Activated T-helper 1 cell treated with anti-CD3 and anti-CD28 coated beads, Interleukin-12 subunit alpha, Interleukin-12 subunit beta, Interleukin-2, Interleukin-4 antibody, amounts not matched to agents 30 ng/mL and 10 ng/mL and 1 ng/mL, durations not matched to agents 14 hours and 24 hours and 36 hours (primary cell): Measurements from ENCODE around the gene HS3ST2. TPM values are rescaled to one million over a fixed set of nuclear protein-coding genes. Genes with fewer than 3 reads are reported as not detected.
"Not testable (repeated sequence)": the region's sequence is repeated elsewhere in the genome, so short reads cannot be mapped to it uniquely, and the experiment has no call there.

ENCODE experiments used
- DNase-seq: peaks from one replicate; pipeline ENCODE4 v3.0.0; 2021; ENCODE audit warnings: low spot score
- H3K27ac Mint-ChIP-seq: one replicate; pipeline ENCODE4 v1.8.0; 2021; ENCODE audit warnings: mild to moderate bottlenecking, mixed read lengths
- H3K27me3 Mint-ChIP-seq: one replicate; pipeline ENCODE4 v1.8.0; 2022; ENCODE audit warnings: mild to moderate bottlenecking, moderate library complexity, mixed read lengths; ENCODE audit not compliant: insufficient read depth
- H3K36me3 Mint-ChIP-seq: one replicate; pipeline ENCODE4 v1.8.0; 2021; ENCODE audit warnings: low read depth, mixed read lengths
- H3K4me1 Mint-ChIP-seq: one replicate; pipeline ENCODE4 v1.8.0; 2021; ENCODE audit warnings: low read depth, mixed read lengths
- H3K4me3 Mint-ChIP-seq: one replicate; pipeline ENCODE4 v1.8.0; 2021; ENCODE audit warnings: mild to moderate bottlenecking, moderate library complexity, mixed read lengths
- H3K9me3 Mint-ChIP-seq: one replicate; pipeline ENCODE4 v1.8.0; 2021; ENCODE audit warnings: mixed read lengths
- intact Hi-C: fragments of 100-400 bp; cut with micrococcal nuclease; formaldehyde crosslinking; loops from one replicate; pipeline ENCODE4 v1.15.1; 2024
- total RNA-seq: library from RNA; stranded (reverse); gene quantifications from 2 replicates; pipeline ENCODE4 v1.2.3, GENCODE V29; 2022

Gene HS3ST2
- total RNA-seq, 1 donor from 2014 or later: not detected

- Mint-ChIP-seq H3K36me3 (no peaks in the 10 kb centered on the region), H3K9me3 (no peaks in the 10 kb centered on the region), H3K27me3 (peaks cover 12% of the 10 kb centered on the region), H3K27ac (no peak overlapping the region), H3K4me3 (no peak overlapping the region), H3K4me1 (no peaks in the 10 kb centered on the region)
- intact Hi-C loops: loop anchor here (1.0 kb wide), 1 partner anchor 50 kb away; no protein-coding TSS in a partner anchor
- DNase-seq: no peak
Observed at GRCh38 chr16:22898131-22898530, 84.2 kb downstream of the HS3ST2 start.

- Mint-ChIP-seq H3K27me3 (peaks cover 9% of the 10 kb centered on the region), H3K4me3 (no peak overlapping the region), H3K9me3 (no peaks in the 10 kb centered on the region), H3K36me3 (no peaks in the 10 kb centered on the region), H3K27ac (no peak overlapping the region), H3K4me1 (no peaks in the 10 kb centered on the region)
- intact Hi-C loops: loop anchor here (1.0 kb wide), 2 partner anchors 49 to 161 kb away; no protein-coding TSS in a partner anchor
- peak; percentile 32 for DNase-seq
Observed at GRCh38 chr16:22898874-22899348, 84.9 kb downstream of the HS3ST2 start.

- H3K27ac Mint-ChIP-seq, H3K4me1 Mint-ChIP-seq, H3K9me3 Mint-ChIP-seq, H3K36me3 Mint-ChIP-seq, DNase-seq, H3K4me3 Mint-ChIP-seq, H3K27me3 Mint-ChIP-seq: not testable (repeated sequence)
- intact Hi-C loops: loop anchor here (1.0 kb wide), 1 partner anchor 161 kb away; no protein-coding TSS in a partner anchor
Observed at GRCh38 chr16:22899567-22899966, 85.6 kb downstream of the HS3ST2 start.

- H3K36me3 Mint-ChIP-seq: no peaks in the 10 kb centered on the region
- H3K27me3 Mint-ChIP-seq: peaks cover 2% of the 10 kb centered on the region
- H3K9me3 Mint-ChIP-seq: no peaks in the 10 kb centered on the region
Observed at GRCh38 chr16:22900863-22901262, 86.9 kb downstream of the HS3ST2 start.

GRCh38 chr16:22901563-22901962, 87.6 kb downstream of the HS3ST2 start:
- no peak overlapping the region for H3K27ac Mint-ChIP-seq
- H3K9me3 Mint-ChIP-seq: no peaks in the 10 kb centered on the region
- intact Hi-C loops: no loop called here
- H3K4me1 Mint-ChIP-seq: no peaks in the 10 kb centered on the region
- peaks cover 2% of the 10 kb centered on the region for H3K27me3 Mint-ChIP-seq
- H3K4me3 Mint-ChIP-seq: no peak overlapping the region
- no peak for DNase-seq
- no peaks in the 10 kb centered on the region for H3K36me3 Mint-ChIP-seq

More at GRCh38 chr16:22900863-22901262, 86.9 kb downstream of the HS3ST2 start:
- Mint-ChIP-seq H3K4me1 (no peaks in the 10 kb centered on the region), H3K27ac (no peak overlapping the region), H3K4me3 (no peak overlapping the region)
- intact Hi-C loops: no loop called here
- DNase-seq: no peak

GRCh38 chr16:22903716-22904115, 89.8 kb downstream of the HS3ST2 start:
- no peak overlapping the region for H3K4me3 Mint-ChIP-seq
- H3K9me3 Mint-ChIP-seq: no peaks in the 10 kb centered on the region
- DNase-seq: no peak
- no peaks in the 10 kb centered on the region for H3K4me1 Mint-ChIP-seq
- peaks cover 2% of the 10 kb centered on the region for H3K27me3 Mint-ChIP-seq
- H3K36me3 Mint-ChIP-seq: no peaks in the 10 kb centered on the region
- no peak overlapping the region for H3K27ac Mint-ChIP-seq
- intact Hi-C loops: no loop called here

- Mint-ChIP-seq H3K4me1 (no peaks in the 10 kb centered on the region), H3K27ac (no peak overlapping the region), H3K4me3 (no peak overlapping the region), H3K9me3 (no peaks in the 10 kb centered on the region), H3K27me3 (peaks cover 2% of the 10 kb centered on the region), H3K36me3 (no peaks in the 10 kb centered on the region)
- intact Hi-C loops: no loop called here
- DNase-seq: no peak
Observed at GRCh38 chr16:22912654-22913053, 98.7 kb downstream of the HS3ST2 start.

GRCh38 chr16:22915003-22915402, 101.0 kb downstream of the HS3ST2 start:
- Mint-ChIP-seq H3K27ac (no peak overlapping the region), H3K27me3 (peaks cover 2% of the 10 kb centered on the region), H3K4me3 (no peak overlapping the region), H3K9me3 (no peaks in the 10 kb centered on the region), H3K36me3 (no peaks in the 10 kb centered on the region), H3K4me1 (no peaks in the 10 kb centered on the region)
- DNase-seq: no peak
- intact Hi-C loops: no loop called here

GRCh38 chr16:22923491-22923890, 109.5 kb downstream of the HS3ST2 start:
- H3K4me1 Mint-ChIP-seq: no peaks in the 10 kb centered on the region
- no peaks in the 10 kb centered on the region for H3K36me3 Mint-ChIP-seq
- no peak for DNase-seq
- no peaks in the 10 kb centered on the region for H3K9me3 Mint-ChIP-seq
- H3K27ac Mint-ChIP-seq: no peak overlapping the region
- peaks cover 15% of the 10 kb centered on the region for H3K27me3 Mint-ChIP-seq
- no peak overlapping the region for H3K4me3 Mint-ChIP-seq
- intact Hi-C loops: no loop called here

- Mint-ChIP-seq H3K36me3 (no peaks in the 10 kb centered on the region), H3K4me1 (no peaks in the 10 kb centered on the region), H3K27me3 (peaks cover 15% of the 10 kb centered on the region), H3K4me3 (no peak overlapping the region), H3K9me3 (no peaks in the 10 kb centered on the region), H3K27ac (no peak overlapping the region)
- DNase-seq: no peak
- intact Hi-C loops: no loop called here
Observed at GRCh38 chr16:22924492-22924891, 110.5 kb downstream of the HS3ST2 start.

- intact Hi-C loops: no loop called here
- no peak overlapping the region for H3K4me3 Mint-ChIP-seq
- H3K36me3 Mint-ChIP-seq: no peaks in the 10 kb centered on the region
- DNase-seq: no peak
- no peaks in the 10 kb centered on the region for H3K4me1 Mint-ChIP-seq
- H3K27ac Mint-ChIP-seq: no peak overlapping the region
- H3K9me3 Mint-ChIP-seq: no peaks in the 10 kb centered on the region
- H3K27me3 Mint-ChIP-seq: peaks cover 10% of the 10 kb centered on the region
Observed at GRCh38 chr16:22926105-22926751, 112.3 kb downstream of the HS3ST2 start.

GRCh38 chr16:22927306-22927705, 113.3 kb downstream of the HS3ST2 start:
- no peak overlapping the region for H3K27ac Mint-ChIP-seq
- peaks cover 10% of the 10 kb centered on the region for H3K27me3 Mint-ChIP-seq
- H3K4me1 Mint-ChIP-seq: no peaks in the 10 kb centered on the region
- H3K4me3 Mint-ChIP-seq: no peak overlapping the region
- intact Hi-C loops: no loop called here
- no peaks in the 10 kb centered on the region for H3K36me3 Mint-ChIP-seq
- no peaks in the 10 kb centered on the region for H3K9me3 Mint-ChIP-seq
- no peak for DNase-seq

GRCh38 chr16:22928882-22929435, 115.0 kb downstream of the HS3ST2 start:
- Mint-ChIP-seq H3K36me3 (no peaks in the 10 kb centered on the region), H3K4me1 (no peaks in the 10 kb centered on the region), H3K4me3 (no peak overlapping the region), H3K27ac (no peak overlapping the region), H3K27me3 (peaks cover 18% of the 10 kb centered on the region), H3K9me3 (no peaks in the 10 kb centered on the region)
- intact Hi-C loops: no loop called here
- no peak for DNase-seq
